Lower leg skin (tissue), 4 donors: ENCODE results near the gene CREBRF. TPM values are rescaled to one million over a fixed set of nuclear protein-coding genes. Genes with fewer than 3 reads are reported as not detected.

Source experiments
- DNase-seq, 2 donors: peaks; one replicate each; pipeline ENCODE4 v3.0.0-alpha.2; 2019; ENCODE audit warnings: low spot score in 2 of 2
- H3K4me3 ChIP-seq: fragments of 200-600 bp; sonication (generic); 2 replicates; pipeline ENCODE4 v1.5.1; 2017; ENCODE audit warnings: mild to moderate bottlenecking, low read depth; ENCODE audit not compliant: poor library complexity, severe bottlenecking
- CTCF ChIP-seq, 3 donors: fragments of 450-650 bp; IDR thresholded peaks; one replicate each; pipeline ENCODE4 v1.5.1; 2016; ENCODE audit warnings: antibody characterized with exemption in 3 of 3, mild to moderate bottlenecking in 3 of 3, moderate library complexity in 2 of 3
- POLR2A ChIP-seq, 2 donors: fragments of 450-650 bp; IDR thresholded peaks; one replicate each; pipeline ENCODE4 v1.6.1; 2016 to 2017; ENCODE audit warnings: antibody characterized with exemption in 2 of 2, mild to moderate bottlenecking in 1 of 2, moderate library complexity in 1 of 2
- WGBS, 2 donors: methylation state at CpG; one replicate each; pipeline ENCODE4 v1.1.5; 2018; 5-methylcytosine and 5-hydroxymethylcytosine counted together
- intact Hi-C: fragments of 100-400 bp; cut with DNase I; formaldehyde crosslinking; loops from one replicate; pipeline ENCODE4 v1.15.0; 2023; ENCODE audit warnings: low total_unique reads
- total RNA-seq, 4 donors: library from RNA; depleted of rRNA; stranded (reverse); fragments of >200 nt; gene quantifications; one replicate each; pipeline ENCODE4 v1.1.0, GENCODE V29; 2016

The CREBRF gene
- total RNA-seq, 4 donors from 2014 or later: 34.1 to 59.5 (median 42.1) TPM

- 63 to 82% methylated on average over 3 to 4 of the region's 4 CpGs for WGBS, 2 donors
- no peak for DNase-seq
- no peak overlapping the region for H3K4me3 ChIP-seq
- intact Hi-C loops: loop anchor here (10.0 kb wide), 2 partner anchors 86 to 156 kb away; partner anchors contain the start of genes ATP6V0E1 and CREBRF
- no peak for TF ChIP-seq CTCF (IDR thresholded peaks at IDR 0.05)
Measured at GRCh38 chr5:173140769-173141168, 84.6 kb downstream of the CREBRF start.

GRCh38 chr5:173143567-173143966 is 87.4 kb downstream of the CREBRF start:
- intact Hi-C loops: loop anchor here (10.0 kb wide), 2 partner anchors 89 to 159 kb away; partner anchors contain the start of genes ATP6V0E1 and CREBRF
- DNase-seq: peak in 1 of 2 donors; percentile 76
- WGBS, 2 donors: 92 to 94% methylated on average over 8 of the region's 8 CpGs
- TF ChIP-seq CTCF (IDR thresholded peaks at IDR 0.05): no peak
- TF ChIP-seq POLR2A (IDR thresholded peaks at IDR 0.05): no peak
- H3K4me3 ChIP-seq: no peak overlapping the region

GRCh38 chr5:173144200-173145176 is 88.3 kb downstream of the CREBRF start, which contains the start of gene BNIP1:
BNIP1 (plus strand) TSS chr5:173144531; CDS start chr5:173144546, 15 bp downstream.
- 0 to 1% methylated on average over 48 of the region's 48 CpGs for WGBS, 2 donors
- peak; percentile 90 to 98 for DNase-seq
- peak within 1 kb of the TSS; percentile 86 for H3K4me3 ChIP-seq
- intact Hi-C loops: loop anchor here (10.0 kb wide), 2 partner anchors 90 to 160 kb away; partner anchors contain the start of genes ATP6V0E1 and CREBRF
- TF ChIP-seq POLR2A (IDR thresholded peaks at IDR 0.05) (no peak), CTCF (IDR thresholded peaks at IDR 0.05) (peak in 1 of 3 donors; percentile 76)

GRCh38 chr5:173148354-173148753 is 92.2 kb downstream of the CREBRF start:
- DNase-seq: peak in 1 of 2 donors; percentile 52
- intact Hi-C loops: loop anchor here (10.0 kb wide), 2 partner anchors 94 to 164 kb away; partner anchors contain the start of genes ATP6V0E1 and CREBRF
- H3K4me3 ChIP-seq: no peak overlapping the region
- TF ChIP-seq POLR2A (IDR thresholded peaks at IDR 0.05) (no peak), CTCF (IDR thresholded peaks at IDR 0.05) (no peak)
- 63 to 67% methylated on average over 2 of the region's 2 CpGs for WGBS, 2 donors

GRCh38 chr5:173152547-173152946 is 96.4 kb downstream of the CREBRF start:
- DNase-seq: no peak
- no peak for TF ChIP-seq CTCF (IDR thresholded peaks at IDR 0.05)
- no peak for TF ChIP-seq POLR2A (IDR thresholded peaks at IDR 0.05)
- 93% methylated on average over 5 of the region's 5 CpGs for WGBS, 2 donors
- no peak overlapping the region for H3K4me3 ChIP-seq
- intact Hi-C loops: no loop called here
